Sigmoid colon (tissue), 3 donors: ENCODE measurements around the gene PRR23C.

Experiments
- POLR2A ChIP-seq, 2 donors: fragments of 450-650 bp; IDR thresholded peaks; one replicate each; pipeline ENCODE4 v1.6.1; 2016; ENCODE audit warnings: antibody characterized with exemption in 2 of 2, mild to moderate bottlenecking in 2 of 2, moderate library complexity in 2 of 2
- TF ChIP-seq, protein P1 (sequence below), 4 experiments: fragments of 450-650 bp in 3 of 4; fragments of 200-600 bp in 1 of 4; IDR thresholded peaks; one replicate each; pipeline ENCODE4 v1.5.1; 2016 to 2019; ENCODE audit warnings: antibody characterized with exemption in 4 of 4, mild to moderate bottlenecking in 3 of 4, moderate library complexity in 2 of 4

GRCh38 chr3:139074565-139075115 lies 29.9 kb upstream of the PRR23C start:
- TF ChIP-seq, protein P1, sequence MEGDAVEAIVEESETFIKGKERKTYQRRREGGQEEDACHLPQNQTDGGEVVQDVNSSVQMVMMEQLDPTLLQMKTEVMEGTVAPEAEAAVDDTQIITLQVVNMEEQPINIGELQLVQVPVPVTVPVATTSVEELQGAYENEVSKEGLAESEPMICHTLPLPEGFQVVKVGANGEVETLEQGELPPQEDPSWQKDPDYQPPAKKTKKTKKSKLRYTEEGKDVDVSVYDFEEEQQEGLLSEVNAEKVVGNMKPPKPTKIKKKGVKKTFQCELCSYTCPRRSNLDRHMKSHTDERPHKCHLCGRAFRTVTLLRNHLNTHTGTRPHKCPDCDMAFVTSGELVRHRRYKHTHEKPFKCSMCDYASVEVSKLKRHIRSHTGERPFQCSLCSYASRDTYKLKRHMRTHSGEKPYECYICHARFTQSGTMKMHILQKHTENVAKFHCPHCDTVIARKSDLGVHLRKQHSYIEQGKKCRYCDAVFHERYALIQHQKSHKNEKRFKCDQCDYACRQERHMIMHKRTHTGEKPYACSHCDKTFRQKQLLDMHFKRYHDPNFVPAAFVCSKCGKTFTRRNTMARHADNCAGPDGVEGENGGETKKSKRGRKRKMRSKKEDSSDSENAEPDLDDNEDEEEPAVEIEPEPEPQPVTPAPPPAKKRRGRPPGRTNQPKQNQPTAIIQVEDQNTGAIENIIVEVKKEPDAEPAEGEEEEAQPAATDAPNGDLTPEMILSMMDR (IDR thresholded peaks at IDR 0.05) = no peak
- no peak for TF ChIP-seq POLR2A (IDR thresholded peaks at IDR 0.05)
